Uterus (tissue), 2 donors: ENCODE measurements around the gene LRRC8C.

Experiments
- CTCF ChIP-seq, 4 experiments: fragments of 200-600 bp in 2 of 4; fragments of 450-650 bp in 2 of 4; sonication (generic) in 2 of 4; IDR thresholded peaks; one replicate each; pipeline ENCODE4 v1.5.1; 2016 to 2019; ENCODE audit warnings: antibody characterized with exemption in 4 of 4, mild to moderate bottlenecking in 2 of 4, moderate library complexity in 1 of 4
- POLR2A ChIP-seq, 2 donors: fragments of 450-650 bp; IDR thresholded peaks; one replicate each; pipeline ENCODE4 v1.6.1; 2016; ENCODE audit warnings: antibody characterized with exemption in 2 of 2, mild to moderate bottlenecking in 1 of 2, moderate library complexity in 1 of 2

- TF ChIP-seq POLR2A (IDR thresholded peaks at IDR 0.05) (no peak), CTCF (IDR thresholded peaks at IDR 0.05) (no peak)
Measured at GRCh38 chr1:89725631-89726030, 92.7 kb downstream of the LRRC8C start.
